Body of pancreas (tissue), 4 donors: ENCODE measurements around the gene MYBPC1.

Experiments used
- CTCF ChIP-seq, 7 experiments: fragments of 450-650 bp in 4 of 7; fragments of 200-600 bp in 3 of 7; sonication (generic) in 3 of 7; IDR thresholded peaks; one replicate each; pipeline ENCODE4 v1.5.1; 2016 to 2019; ENCODE audit warnings: antibody characterized with exemption in 7 of 7
- POLR2A ChIP-seq, 3 donors: fragments of 450-650 bp; IDR thresholded peaks; one replicate each; pipeline ENCODE4 v1.6.1; 2016; ENCODE audit warnings: antibody characterized with exemption in 3 of 3, mild to moderate bottlenecking in 2 of 3

GRCh38 chr12:101686176-101686575 lies 91.4 kb downstream of the MYBPC1 start:
- TF ChIP-seq CTCF (IDR thresholded peaks at IDR 0.05) (no peak), POLR2A (IDR thresholded peaks at IDR 0.05) (no peak)
